HG03442 (cell line): Measurements from ENCODE around the gene LRRC61.
"Not testable (repeated sequence)": the region's sequence is repeated elsewhere in the genome, so short reads cannot be mapped to it uniquely, and the experiment has no call there.

Experiments
- ATAC-seq: cut with Tn5 transposase; IDR thresholded peaks from one replicate; pipeline ENCODE4 v1.9.1; 2021; ENCODE audit warnings: mild to moderate bottlenecking, moderate library complexity; ENCODE audit not compliant: unreplicated experiment

The LRRC61 gene

DNA sequence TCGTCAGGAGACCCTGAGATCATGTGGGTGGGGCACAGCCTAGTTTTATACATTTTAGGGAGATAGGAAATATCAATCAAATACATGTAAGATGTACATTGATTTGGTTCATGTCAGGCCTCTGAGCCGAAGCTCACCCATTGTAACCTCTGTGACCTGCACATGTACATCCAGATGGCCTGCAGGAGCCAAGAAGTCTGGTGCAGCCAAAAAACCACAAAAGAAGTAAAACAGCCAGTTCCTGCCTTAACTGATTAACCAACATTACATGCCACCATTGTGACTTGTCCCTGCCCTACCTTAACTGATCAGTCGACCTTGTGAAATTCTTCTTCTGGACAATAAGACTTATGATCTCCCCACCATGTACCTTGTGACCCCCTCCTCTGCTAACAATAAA, 16.0 kb upstream of the LRRC61 start:
- ATAC-seq = no peak

DNA sequence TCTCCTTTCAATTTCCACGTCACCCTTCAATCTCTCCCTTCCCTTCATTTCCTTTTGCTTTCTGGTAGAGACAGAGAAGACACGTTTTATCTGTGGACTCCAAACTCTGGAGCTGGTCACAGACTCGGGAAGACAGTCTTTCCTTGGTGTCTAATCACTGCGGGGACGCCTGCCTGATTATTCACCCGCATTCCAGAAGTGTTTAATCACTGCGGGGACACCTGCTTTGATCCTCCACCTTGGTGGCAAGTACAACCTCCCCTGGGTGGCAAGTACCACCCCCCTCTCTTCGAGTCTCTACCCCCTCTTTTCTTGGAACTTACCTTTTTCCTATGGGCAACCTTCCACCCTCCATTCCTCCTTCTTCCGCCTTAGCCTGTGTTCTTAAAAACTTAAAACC, 15.3 kb upstream of the LRRC61 start:
- no peak for ATAC-seq

DNA sequence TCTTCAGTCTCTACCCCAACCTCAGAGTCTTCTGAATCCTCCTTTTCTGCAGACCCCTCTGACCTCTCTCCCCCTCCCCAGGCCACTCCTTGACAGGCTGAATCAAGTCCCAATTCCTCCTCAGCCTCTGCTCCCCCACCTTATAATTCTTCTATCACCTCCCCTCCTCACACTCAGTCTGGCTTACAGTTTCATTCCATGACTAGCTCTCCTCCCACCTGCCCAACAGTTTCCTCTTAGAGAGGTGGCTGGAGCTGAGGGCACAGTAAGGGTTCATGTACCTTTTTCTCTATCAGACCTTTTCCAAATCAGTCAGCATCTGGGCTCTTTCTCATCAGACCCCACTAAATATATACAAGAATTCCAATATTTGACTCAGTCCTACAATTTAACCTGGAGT, 14.6 kb upstream of the LRRC61 start:
- no peak for ATAC-seq

DNA sequence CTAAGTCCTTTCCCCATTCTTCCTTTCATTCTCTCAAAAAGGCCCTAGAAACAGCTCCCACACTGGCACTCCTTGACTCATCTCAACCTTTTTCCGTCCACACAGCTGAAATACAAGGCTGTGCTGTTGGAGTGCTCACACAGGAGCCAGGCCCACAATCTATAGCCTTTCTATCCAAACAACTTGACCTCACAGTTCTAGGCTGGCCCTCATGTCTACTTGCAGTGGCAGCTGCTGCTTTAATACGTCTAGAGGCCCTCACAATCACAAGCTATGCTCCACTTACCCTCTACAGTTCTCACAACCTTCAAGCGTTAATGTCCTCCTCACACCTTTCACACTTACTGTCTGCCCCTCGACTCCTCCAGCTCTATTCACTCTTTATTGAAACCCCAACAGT, 12.0 kb upstream of the LRRC61 start:
- no peak for ATAC-seq

DNA sequence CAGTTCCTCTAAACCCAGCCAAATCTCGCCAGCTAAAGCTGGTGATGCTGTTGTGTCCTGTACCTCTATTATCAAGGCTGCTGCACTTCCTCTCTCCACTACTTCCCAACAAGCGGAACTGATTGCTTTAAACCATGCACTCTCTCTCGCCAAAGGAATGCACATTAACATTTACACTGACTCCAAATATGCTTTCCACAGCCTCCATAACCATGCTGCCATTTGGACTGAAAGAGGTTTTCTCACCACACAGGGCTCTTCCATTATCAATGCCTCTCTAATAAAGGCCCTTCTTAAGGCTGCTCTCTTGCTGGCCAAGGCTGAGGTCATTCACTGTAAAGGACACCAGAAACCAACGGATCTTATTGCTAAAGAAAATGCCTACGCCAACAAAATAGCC, 11.4 kb upstream of the LRRC61 start:
- no peak for ATAC-seq

DNA sequence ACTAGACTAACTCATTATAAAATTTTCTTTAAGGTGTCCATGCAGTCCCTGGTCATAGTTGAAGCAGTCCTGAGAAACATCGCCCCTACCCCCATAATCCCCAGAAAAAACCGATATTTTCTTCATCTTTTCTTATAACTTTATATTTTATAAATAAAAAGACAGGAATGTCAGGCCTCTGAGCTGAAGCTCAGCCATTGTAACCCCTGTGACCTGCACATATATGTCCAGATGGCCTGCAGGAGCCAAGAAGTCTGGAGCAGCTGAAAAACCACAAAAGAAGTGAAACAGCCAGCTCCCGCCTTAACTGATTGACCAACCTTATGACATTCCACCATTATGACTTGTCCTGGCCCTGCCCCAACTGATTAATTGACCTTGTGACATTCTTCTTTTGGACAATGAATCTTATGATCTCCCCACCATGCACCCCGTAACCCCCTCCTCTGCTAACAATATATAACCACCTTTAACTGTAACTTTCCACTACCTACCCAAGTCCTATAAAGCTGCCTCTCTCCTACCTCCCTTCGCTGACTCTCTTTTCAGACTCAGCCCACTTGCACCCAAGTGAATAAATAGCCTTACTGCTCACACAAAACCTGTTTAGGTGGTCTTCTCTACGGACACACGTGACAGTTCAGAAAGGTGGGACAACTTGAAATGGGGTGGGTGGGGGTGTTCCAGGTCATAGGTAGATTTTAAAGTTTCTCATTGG, 10.3 kb upstream of the LRRC61 start:
- ATAC-seq = not testable (repeated sequence)

DNA sequence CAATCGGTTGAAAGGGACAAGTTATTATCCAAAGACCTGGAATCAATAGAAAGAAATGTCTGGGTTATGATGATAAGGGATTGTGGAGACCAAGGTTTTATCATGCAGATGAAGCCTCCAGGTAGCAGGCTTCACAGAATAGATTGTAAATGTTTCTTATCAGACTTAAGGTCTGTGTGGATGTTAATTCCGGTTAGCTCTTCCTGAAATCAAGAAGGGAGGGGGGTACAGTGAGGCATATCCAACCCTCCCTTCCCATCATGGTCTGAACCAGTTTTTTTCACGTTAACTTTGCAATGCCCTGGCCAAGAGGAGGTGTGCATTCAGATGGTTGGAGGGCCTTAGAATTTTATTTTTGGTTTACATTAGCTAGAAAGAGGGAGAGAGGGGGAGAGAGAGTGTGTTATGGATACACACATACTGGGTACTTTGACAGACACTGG, 9.8 kb upstream of the LRRC61 start:
- ATAC-seq = no peak

DNA sequence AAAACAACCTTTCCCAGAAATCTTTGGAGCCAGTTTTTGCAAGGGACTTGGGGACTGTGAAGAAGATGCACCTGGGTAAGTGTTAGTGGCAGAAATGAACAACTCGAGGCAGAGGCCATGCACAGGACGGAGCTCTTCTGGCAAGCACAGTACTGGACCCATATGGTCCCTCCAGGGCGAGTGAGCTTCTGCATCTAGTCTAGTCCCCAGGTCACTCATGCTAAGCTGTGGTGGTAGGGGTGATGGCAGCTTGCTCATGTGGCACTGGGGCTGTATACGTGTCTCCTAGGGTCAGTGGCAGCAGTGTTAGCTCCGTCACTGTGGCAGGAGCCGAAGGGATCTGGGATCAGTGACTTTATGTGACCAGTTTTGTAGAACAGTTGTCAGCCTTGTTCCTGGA, 9.3 kb upstream of the LRRC61 start:
- ATAC-seq = no peak

DNA sequence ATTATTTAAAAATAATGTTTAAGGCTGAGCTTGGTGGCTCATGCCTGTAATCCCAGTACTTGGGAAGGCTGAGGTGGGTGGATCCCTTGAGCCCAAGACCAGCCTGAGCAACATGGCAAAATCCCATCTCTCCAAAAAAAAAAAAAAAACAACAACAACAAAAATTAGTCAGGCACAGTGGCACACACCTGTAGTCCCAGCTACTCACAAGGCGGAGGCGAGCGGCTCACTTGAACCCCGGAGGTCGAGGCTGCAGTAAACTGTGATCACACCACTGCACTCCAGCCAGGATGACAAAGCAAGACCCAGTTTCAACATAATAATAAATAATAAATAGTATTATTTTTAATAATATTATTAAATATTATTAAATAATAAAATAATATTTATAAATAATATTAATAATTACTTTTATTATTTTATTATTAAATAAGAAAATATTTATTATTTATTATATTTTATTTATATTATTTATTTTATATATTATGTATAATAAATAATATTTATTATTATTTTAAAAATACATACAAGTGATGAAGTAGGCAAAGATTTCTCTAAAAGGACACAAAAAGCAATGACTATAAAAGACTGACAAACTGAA, 8.4 kb upstream of the LRRC61 start:
- no peak for ATAC-seq

DNA sequence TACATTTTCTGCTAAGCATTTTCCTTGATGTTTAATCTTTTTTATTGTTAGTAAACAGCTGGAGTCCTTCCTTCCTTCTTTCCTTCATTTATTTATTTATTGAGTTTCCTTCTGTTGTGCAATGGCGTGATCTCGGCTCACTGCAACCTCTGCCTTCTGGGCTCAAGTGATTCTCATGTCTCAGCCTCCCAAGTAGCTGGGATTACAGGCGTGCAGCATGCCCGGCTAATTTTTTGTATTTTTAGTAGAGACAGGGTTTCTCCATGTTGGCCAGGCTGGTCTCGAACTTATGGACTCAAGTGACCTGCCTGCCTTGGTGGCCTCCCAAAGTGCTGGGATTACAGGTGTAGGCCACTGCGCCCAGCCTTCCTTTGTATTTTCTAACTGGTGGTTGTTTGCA, 6.2 kb upstream of the LRRC61 start:
- not testable (repeated sequence) for ATAC-seq

DNA sequence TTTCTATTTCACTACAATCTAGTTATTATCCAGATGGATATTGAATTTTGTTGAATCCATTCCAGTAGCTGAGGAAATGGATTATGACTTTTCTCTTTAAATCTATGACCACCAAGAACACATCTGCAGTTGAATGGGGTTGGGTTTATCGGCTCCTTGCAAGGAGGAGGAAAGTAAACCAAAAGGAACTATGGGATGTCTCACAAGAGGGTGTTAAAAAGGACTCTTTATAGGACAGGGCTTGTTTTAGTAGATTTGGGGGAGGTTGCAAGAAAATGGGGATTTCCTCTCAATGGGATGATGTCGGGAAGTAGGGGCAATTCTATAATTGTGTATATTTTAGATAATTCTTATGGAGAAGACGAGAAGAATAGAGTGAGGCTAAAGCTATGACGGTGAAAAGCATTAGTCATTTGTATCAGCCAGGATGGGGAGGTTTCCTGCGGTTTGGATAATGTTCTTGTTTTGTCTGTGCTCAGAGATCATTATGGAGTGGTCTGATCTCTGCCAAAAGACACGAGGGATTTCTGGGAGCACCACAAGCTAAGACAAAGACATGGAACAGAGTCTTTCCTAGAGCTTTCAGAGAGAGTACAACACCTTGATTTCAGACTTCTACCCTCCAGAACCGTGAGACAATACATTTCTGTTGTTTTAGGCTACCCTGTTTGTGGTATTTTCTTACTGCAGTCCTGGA, 5.3 kb upstream of the LRRC61 start:
- ATAC-seq = no peak

DNA sequence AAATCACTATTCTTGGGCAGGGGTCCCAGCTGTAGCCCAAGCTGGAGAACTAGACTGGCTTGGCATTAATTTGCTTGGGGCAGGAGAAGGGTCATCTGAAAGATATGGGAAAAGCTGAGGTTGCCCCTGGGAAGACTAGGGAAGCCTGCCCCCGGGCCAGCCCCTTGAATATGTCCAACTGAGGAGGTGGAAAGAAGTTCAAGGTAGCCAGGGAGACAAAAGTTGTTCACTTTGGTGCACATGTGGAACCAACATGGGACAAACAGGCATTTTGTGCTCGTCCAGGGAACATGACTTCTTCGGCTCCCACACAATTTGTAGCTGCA, 1.4 kb upstream of the LRRC61 start:
- ATAC-seq = no peak

DNA sequence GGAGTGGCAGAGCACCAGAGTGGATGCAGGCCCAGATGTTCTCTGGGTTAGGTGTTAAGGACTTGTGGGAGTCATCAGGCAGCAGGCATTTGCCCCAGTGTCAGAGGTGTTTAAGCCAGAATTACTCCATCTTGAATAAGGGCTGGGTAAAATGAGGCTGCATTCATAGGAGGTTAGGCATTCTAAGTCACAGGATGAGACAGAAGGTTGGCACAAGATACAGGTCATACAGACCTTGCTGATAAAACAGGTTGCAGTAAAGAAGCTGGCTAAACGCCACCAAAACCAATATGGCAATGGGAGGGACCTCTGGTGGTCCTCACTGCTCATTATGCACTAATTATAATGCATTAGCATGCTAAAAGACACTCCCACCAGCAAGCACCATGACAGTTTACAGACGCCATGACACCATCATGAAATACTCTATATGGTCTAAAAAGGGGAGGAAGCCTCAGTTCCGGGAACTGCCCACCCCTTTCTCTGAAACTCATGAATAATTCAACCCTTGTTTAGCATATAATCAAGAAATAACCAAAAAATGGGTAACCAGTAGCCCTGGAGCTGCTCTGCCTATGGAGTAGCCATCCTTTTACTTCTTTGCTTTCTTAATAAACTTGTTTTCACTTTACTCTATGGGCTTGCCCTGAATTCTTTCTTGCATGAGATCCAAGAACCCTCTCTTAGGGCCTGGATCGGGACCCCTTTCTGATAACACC, 882 bp upstream of the LRRC61 start:
- no peak for ATAC-seq

DNA sequence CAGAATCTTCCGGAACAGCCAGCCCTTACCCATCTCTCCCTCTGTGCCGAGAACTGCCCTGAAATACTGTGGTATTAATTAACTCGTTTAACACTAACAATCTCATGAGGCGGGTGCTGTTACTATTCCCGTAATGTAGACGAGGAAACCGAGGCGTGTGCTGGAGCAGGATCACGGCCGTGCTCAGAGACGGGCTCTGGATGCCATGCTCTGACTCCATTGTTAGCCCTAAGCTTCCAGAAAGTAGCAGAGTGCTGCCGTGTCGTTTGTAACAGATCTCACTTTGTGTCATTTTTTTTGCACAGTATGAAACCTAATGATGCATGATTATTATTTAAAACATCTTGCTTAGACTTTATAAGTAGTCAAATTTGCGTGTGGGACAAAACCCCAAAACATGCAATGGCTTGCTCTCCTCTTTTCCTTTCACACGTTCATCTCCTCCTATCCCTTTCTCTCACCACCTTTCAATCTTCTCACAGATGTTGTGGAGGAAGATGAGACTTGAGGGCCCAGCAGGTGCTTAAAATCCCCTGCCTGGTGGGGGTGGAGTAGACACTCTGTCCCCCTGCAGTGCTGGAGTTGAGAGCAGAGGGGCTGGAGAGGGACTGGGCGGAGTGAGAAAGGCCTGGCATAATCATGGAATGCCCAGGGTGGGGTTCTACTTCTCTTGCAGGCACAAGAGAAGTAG, 672 bp downstream of the LRRC61 start:
- ATAC-seq = peak; percentile 8

DNA sequence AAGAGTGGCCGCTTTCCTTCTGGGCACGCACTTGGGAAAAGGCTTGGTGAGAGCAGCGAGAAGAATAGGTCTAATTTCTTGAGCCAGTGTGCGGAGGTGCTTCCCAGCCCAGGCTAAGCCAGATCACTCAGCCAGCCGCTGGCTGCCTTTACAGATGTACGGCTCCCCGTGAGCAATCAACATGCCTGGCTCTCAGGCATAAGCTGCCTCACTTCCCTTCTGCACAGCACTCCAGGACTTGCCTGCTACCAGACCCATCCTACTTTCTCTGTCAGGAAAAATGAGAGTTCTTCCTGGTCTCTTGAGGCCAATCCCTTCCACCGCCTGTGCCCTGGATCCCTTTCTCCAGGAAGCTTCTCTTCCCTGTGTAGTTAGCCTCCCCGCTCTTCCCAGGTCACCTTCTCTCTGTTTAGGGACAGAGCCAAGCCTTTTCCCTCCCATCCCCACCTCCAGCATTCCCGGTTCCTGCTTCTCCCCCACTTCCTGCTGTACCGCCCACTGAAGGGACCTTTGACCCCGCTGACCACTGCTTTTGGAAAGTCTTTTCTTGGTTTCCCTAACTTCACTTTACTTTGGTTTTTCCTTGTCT, 1.3 kb downstream of the LRRC61 start:
- no peak for ATAC-seq

DNA sequence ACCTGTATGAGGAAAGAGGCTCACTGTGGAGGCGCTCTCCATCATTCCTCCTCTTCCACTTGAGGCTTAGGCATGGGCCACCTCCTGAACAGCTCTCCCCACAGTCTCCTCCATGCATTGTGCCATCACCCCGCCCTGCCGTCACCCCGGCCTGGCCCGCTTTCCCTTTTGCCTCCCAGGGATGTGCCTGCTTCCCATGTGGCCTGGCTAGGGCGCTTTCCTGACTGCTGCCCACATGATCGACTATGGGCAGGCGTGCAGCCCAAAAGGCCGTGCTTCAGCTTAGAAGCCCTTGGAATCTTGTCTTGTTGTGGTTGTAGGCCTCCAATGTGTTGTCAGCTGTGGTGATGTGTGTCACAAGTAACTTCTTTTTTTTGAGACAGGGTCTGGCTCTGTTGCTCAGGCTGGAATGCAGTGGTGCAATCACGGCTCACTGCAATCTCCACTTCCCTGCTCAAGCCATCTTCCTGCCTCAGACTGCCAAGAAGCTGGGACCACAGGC, 2.0 kb downstream of the LRRC61 start:
- no peak for ATAC-seq

DNA sequence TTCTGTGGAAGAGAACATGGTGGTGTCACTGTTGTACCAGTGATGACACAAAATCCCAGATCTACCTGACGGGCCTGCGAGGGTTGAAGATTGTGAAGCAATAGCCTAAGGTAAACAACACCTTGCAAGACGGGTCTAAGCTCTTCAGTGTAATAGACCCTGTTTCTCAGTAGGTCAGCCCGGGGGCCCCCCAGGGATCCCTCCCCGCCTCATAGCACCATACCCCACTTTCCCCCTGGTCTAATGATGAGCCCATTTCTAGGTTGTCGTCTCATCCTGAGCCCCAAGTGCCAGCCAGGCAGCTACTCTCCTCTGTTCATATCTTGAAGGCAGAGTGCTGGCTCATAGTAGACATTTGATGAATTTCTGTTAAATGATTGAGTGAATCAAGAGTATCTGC, 2.7 kb downstream of the LRRC61 start:
- no peak for ATAC-seq

DNA sequence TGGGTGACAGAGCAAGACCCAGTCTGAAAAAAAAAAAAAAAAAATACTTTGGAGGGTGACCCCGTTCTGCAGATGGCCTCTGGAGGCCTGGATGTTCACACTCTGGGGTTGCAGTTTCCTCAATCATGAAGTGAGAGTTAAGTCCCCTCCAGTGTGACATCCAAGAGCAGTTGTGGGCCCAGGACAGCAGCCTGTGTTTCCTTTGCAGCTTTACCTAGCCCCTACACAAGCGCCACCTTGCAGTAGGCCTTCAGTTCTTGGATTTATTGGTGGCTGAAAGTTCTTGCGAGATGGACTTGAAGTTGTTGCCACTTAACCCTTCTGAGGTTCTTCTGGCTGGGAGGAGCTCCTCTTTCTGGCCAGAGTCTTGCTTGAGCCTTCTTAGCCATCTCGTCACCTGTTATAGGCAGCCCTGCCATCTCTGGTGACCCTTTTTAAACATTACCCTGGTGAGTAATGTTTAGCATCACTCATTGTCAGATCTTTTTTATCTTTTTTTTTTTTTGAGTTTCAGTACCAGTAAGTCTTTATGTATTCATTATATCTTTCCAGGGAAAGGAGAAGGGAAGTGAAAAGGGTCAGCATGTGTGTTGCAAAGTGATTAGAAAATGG, 3.6 kb downstream of the LRRC61 start:
- no peak for ATAC-seq

DNA sequence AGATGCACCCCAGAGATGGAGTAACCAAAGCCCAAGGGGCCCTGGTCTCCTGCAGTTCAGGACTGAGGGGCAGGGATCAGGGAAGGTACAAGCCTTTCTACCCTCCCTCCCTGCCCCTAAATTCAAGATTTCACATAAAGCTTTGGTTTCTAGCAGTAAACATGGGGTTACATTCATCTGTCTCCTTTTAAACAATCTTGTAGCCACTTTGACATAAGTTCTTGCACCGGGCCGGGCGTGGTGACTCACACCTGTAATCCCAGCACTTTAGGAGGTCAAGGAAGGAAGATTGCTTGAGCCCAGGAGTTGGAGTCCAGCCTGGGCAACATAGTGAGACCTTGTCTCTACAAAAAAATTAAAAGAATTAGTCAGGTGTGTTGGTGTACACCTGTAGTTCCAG, 4.2 kb downstream of the LRRC61 start:
- no peak for ATAC-seq
